SH-SY5Y (cell line): ENCODE measurements around the gene WNT8A.
A peak's percentile ranks its signal among the peaks of the same experiment; 100 is the strongest.

Source experiments
- GATA2 ChIP-seq: IDR thresholded peaks from 2 replicates; pipeline ENCODE4 v1.6.1; 2011; ENCODE audit warnings: mild to moderate bottlenecking, low read depth, low read length
- GATA3 ChIP-seq: IDR thresholded peaks from 2 replicates; pipeline ENCODE4 v1.6.1; 2011; ENCODE audit warnings: low read depth, mild to moderate bottlenecking, low read length, moderate library complexity

The WNT8A gene, protein sequence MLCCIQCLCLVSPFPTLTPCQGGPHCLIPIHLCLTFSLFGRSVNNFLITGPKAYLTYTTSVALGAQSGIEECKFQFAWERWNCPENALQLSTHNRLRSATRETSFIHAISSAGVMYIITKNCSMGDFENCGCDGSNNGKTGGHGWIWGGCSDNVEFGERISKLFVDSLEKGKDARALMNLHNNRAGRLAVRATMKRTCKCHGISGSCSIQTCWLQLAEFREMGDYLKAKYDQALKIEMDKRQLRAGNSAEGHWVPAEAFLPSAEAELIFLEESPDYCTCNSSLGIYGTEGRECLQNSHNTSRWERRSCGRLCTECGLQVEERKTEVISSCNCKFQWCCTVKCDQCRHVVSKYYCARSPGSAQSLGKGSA

DNA sequence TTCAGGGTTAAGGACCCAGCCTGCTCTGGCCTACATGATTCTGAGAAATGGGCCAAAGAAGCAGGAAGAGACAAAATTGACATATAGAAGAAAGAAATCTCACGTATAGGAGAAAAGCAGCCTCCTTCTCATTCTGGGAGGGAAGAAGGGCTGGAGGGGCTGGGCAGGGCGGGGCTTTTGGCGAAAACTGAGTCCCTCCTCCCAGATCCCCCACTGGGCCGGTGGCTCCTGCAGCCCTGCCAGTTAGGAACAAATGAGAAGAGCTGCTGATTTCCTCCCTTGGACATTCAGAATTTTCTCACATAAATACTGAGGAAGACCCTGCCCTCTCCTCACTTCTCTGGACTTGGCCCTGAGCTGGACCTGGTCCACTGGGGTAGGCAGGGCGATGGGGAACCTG is at the start of gene WNT8A:
Gene WNT8A (plus strand): TSS at position 332 of the 400 bp plus-strand sequence. CDS start 95 bp downstream, outside the sequence.
- TF ChIP-seq GATA3 (no peak), GATA2 (no peak)

DNA sequence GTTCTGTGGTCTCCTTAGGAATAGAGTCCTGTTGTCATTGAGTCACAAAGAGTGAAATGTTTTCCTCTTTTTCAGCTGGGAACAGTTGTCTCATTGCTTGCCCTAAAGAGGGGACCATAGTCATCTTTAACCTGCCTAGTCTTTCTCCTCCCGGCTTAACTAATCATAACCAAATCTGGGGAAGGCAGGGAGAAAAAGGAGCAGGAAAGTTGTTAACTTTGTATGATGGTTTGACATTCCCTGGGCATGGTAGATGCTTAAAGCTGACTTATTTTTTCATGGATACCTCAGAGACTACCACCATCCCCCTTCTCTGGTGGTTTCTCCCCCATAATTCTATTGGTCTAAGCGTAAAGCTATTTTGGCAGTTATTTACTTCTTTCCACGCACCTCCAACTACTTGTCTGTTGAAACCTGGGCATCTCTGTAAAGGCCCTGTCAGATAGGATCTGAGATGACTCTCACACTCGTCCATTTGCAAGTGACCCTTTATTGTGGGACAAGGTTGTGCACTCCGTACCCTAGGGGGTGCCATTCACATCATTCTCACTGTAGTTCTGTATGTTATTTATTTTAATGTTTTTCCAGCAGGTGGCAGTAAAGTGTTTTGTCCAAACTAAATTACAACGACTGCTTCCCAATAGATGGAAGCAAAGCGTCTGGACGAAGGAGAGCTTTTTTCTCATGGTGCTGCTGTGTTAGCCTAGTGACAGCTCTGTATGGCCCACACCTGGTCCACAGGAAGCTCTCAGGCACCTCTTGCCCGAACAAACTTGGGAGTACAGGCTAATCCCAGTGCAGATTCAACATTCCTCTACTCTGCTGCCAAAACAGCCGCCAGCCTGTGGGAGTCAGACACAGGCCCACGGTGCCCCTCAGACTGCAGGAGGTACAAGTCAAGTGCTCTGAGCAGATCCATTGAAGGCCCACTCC is 48.0 kb upstream of the WNT8A start:
- TF ChIP-seq GATA2 (peak; percentile 52; the same call in 1 of the 2 replicates), GATA3 (no peak)

DNA sequence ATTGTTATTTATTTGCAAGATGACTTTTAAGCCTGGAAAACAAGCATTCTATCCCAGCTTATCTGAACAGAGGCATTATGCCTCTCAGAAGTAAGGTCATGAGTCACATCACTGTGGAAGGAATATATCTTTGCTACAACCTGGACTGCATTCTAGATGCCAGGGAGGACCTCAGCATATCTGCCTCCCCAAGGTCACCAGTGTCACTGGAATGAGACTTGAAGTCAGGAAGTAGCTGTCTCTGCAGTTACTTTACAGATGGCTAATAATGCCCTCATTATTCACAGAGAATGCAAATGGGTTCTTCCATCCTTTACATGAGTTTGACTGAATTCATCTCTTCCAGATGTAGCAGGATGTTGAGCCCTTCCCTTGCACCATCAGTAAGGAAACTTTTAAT is 46.6 kb upstream of the WNT8A start:
- TF ChIP-seq GATA2 (no peak), GATA3 (no peak)

DNA sequence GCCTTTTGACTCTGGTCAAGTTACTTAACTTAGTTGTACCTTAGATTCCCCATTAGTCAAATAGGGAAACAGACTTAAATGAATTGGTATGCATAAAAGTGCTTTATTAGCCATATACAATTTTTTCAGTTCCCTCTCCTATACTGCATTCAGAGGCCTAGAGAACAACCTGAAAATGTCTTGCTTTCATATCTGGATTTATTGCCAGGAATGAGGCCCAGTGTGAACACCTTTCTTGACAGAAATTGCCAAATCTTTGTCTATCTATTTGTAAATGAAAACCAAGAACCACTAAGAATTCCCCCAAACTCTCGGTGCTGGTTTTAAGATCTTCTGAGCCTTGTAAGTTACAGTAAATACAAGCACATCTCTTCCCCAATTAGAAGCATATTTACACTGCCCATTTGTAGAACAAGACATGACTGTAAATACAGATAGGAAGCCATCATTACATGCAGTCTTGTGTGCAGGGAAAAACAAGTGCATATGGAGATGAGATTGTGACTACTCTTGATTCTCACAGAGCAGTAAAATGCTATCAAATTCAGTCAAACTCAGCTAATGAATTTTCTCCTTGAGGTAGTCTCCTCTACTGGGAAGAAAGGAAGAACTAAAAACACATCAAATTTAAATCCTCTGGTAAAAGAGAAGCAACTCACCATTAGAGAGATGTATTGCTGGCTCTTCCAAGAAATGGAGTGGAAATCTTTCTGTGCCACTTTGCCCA is 45.8 kb upstream of the WNT8A start:
- no peak for TF ChIP-seq GATA3
- no peak for TF ChIP-seq GATA2

DNA sequence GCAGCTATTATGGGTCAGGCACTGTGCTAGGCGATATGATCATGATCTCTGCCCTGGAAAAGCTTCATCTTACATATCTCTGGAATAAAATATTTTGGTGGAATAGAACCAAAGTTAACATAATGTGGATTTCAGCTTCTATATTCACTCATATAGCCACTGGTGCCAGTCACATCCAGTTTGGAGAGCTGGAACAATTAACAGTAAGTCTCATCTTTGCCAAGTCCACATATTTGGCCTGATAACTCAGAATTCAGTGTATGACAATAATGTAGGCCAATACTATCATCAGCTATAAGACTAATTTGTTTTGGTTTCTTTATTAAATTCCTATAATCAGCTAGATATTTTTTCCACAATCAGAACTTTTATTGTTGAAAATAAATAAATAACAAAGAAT is 45.0 kb upstream of the WNT8A start:
- TF ChIP-seq GATA3 (no peak), GATA2 (no peak)

DNA sequence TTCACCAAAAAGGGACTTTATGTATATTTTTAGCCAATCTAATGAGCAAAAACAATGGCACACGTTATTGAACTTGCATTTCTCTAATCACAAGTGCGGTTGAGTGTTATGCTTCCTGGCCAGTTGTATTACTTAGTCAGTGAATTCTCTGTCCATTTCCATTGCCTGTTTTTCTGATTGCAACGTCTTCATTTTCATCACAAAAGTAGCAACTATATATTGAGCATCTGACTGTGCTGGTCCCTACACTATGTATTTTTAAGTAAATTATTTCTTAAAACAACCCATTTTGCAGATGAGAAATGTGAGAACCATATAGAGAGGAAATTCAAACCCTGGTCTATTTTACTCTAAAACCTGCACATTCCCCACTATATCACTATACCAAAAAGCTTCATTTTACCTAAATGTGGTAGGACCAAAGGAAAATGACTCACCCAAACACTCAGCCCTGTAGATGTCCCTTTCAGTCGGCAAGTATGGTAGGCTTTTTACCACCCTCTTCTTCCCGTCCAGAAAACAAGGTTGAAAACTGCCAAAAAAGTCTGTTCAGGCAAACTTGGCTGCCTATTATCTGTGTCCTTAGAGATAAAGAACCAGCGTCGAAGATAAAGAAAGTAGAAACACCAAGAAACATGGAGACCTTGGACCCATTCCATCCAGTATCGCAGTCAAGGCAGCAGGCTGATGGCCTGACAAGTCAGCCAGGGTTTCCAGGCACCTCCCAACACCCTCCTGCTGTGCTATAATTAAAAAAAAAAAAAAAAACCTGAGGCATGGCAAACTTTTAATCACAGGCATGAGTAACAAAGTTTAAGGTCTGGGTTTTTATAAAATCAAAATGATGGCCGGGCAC is 32.2 kb upstream of the WNT8A start:
- TF ChIP-seq GATA2, result no peak
- no peak for TF ChIP-seq GATA3

DNA sequence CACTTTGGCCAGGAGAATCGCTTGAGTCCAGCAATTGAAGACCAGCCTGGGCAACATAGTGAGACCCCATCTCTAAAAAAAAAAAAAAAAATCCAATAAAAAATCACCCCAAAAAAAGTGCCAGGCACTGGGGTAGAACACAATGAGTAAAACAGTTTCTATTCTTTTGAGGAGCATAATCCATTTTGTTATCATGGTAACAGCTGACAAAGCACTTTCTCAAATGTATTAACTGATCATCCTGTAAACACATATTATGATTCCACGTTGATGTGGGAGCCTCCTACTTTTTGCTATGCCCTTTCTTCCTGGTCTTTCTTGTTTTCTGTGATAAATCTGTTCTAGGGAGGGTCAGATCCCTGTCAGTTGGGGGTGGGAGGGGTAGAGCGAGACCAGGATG is 30.3 kb upstream of the WNT8A start:
- no peak for TF ChIP-seq GATA2
- TF ChIP-seq GATA3, result no peak

DNA sequence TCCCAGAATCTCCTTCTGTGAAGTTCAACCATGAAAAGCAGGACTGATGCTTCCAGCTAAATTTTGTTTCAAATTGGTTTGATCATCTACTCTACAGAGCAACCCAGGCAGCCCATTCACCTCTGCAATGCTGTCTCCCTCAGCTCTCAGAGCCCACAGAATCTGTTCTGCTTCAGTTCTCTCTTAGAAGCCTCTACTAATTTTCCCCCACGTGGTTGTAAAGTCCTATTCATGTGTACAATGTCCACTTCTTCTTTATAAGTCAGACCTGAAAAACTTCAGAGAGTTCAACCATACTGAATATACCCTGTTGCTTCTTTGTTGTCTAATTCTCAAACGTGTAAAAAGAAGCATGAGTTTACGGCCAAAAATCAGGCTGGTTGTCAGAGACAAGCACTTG is 29.6 kb upstream of the WNT8A start:
- TF ChIP-seq GATA2 (no peak), GATA3 (no peak)

DNA sequence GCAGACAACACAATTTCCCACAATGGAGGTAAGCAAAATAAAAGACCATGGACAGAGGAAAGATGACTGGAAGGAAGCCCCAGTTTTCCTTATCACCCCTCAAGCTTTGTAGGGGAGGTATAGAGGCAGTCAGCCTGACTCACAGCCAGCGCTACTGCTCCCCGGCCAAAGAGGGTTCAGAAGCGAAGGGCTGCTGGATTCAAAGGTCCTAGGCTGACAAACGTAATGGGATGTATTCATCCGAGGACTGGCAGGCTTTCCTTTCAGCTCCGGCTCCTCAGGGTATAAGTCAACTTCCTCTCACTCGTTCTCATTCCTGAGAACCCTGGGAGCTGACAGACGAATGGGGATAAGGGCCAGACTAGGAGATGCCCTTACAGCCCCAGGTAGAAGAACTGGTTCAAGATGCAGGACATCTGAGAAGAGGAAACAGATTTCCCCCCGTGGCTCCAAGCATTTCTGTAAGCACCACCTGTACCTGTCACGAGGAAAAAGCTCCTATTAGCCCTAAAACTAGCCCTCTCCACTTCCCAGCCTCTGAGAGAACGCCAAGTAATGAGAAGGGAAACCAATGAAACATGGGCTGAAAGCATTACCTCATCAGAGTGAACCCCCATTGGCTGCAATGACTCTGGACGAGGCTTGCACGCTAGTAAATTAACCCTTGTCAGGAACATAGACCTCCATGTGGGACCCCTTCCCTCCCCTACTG is 28.8 kb upstream of the WNT8A start:
- TF ChIP-seq GATA2 (no peak), GATA3 (no peak)

DNA sequence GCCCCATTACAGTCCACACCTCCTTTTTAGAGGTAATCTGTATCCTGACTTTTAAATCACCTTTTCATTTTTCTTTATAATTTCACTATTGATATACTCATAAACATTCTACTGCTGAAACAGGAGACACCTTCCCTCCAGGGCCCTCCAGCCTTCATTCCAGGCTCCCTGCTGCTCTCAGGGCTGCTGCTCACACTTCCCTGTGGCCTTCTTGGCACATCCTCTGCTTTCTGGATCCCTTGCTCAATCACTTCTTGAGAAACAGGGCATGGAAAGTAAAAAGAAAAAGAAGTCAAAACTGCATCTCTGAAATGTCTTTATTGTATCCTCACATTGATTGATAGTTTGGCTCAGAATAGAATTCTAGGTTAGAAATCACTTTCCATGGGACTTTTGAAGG is 19.3 kb upstream of the WNT8A start:
- TF ChIP-seq GATA3, result no peak
- no peak for TF ChIP-seq GATA2

DNA sequence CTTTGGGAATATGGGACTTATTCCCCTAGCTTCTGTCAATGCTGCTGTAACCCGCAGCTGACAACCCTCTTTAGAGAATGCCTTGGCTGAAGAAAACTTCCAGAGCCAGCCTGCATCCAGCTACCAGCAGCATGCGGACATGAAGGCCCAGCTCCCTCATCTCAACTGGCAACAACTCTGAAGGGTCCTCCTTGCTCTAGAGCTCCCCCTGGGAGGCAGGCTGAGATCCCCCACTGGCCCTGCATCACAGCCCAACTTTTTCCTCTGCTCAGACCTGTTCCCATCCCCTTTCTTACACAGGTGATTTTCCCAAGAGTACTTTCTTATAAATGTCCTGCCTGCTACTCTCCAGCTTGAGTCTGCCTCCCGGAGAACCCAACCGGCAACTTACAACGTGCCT is 18.7 kb upstream of the WNT8A start:
- TF ChIP-seq GATA2 (no peak), GATA3 (no peak)

DNA sequence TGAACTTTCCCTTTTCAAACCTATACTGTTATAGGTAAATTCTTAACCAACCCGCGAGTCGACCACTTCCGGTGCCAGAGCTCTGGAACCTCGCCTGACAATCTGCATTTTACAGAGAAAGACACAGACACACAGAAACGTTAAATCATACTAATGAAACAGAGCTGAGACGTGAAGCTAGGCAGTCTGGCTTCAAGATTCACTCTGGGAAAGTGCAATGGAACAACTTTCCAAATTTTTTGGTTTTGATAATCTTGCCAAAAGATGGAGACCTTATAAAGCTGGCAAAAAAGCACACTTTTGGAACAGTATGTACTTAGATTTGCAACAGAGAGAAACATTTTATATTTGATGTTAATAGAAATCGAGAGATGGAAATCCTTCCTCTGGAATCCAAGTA is 15.9 kb upstream of the WNT8A start:
- TF ChIP-seq GATA2 (no peak), GATA3 (no peak)
